Astrocyte (in vitro differentiated cells and primary cell): ENCODE results near the gene CAMK2B. TPM values are rescaled to one million over a fixed set of nuclear protein-coding genes. Genes with fewer than 3 reads are reported as not detected.

ENCODE experiments used
- DNase-seq: peaks from one replicate; pipeline ENCODE4 v3.0.0-alpha.2; 2010; ENCODE audit warnings: low read depth
- FAIRE-seq: peaks from 2 replicates; lab custom pipeline; 2011; peaks lifted over from hg19 to GRCh38; lab: Jason Lieb, UNC
- H2AFZ ChIP-seq: 2 replicates; pipeline ENCODE4 v1.6.0; 2012; ENCODE audit warnings: low read depth, low read length, inconsistent platforms
- H3K27ac ChIP-seq: 2 replicates; pipeline ENCODE4 v1.5.1; 2011; ENCODE audit warnings: low read depth, low read length, inconsistent platforms
- H3K27me3 ChIP-seq: 2 replicates; pipeline ENCODE4 v1.6.0; 2011; ENCODE audit warnings: low read length, inconsistent platforms; ENCODE audit not compliant: insufficient read depth
- H3K36me3 ChIP-seq: 2 replicates; pipeline ENCODE4 v1.5.1; 2011; ENCODE audit warnings: low read length, inconsistent platforms; ENCODE audit not compliant: insufficient read depth
- H3K4me1 ChIP-seq: 2 replicates; pipeline ENCODE4 v1.5.1; 2011; ENCODE audit warnings: low read length, inconsistent platforms; ENCODE audit not compliant: insufficient read depth
- H3K4me2 ChIP-seq: 2 replicates; pipeline ENCODE4 v1.6.0; 2012; ENCODE audit warnings: low read length, inconsistent platforms
- H3K4me3 ChIP-seq: 2 replicates; pipeline ENCODE4 v1.5.1; 2011; ENCODE audit warnings: low read depth, mild to moderate bottlenecking, low read length, inconsistent platforms; ENCODE audit not compliant: insufficient read depth
- H3K79me2 ChIP-seq: 2 replicates; pipeline ENCODE4 v1.6.0; 2012; ENCODE audit warnings: mild to moderate bottlenecking, low read length, inconsistent platforms; ENCODE audit not compliant: insufficient read depth
- H3K9ac ChIP-seq: 2 replicates; pipeline ENCODE4 v1.6.0; 2012; ENCODE audit warnings: mild to moderate bottlenecking, low read length, inconsistent platforms
- H3K9me3 ChIP-seq: 2 replicates; pipeline ENCODE4 v1.5.1; 2012; ENCODE audit warnings: low read depth, mild to moderate bottlenecking, low read length, inconsistent platforms; ENCODE audit not compliant: insufficient read depth
- H4K20me1 ChIP-seq: 2 replicates; pipeline ENCODE4 v1.6.0; 2012; ENCODE audit warnings: low read length, inconsistent platforms; ENCODE audit not compliant: insufficient read depth
- H3K27ac Mint-ChIP-seq: one replicate; pipeline ENCODE4 v1.8.0; 2021; ENCODE audit warnings: mild to moderate bottlenecking, mixed read lengths; ENCODE audit not compliant: unreplicated experiment
- H3K27me3 Mint-ChIP-seq: one replicate; pipeline ENCODE4 v1.8.0; 2021; ENCODE audit warnings: low read depth, mixed read lengths; ENCODE audit not compliant: unreplicated experiment
- H3K36me3 Mint-ChIP-seq: one replicate; pipeline ENCODE4 v1.8.0; 2021; ENCODE audit warnings: low read depth, mixed read lengths; ENCODE audit not compliant: unreplicated experiment
- H3K4me1 Mint-ChIP-seq: one replicate; pipeline ENCODE4 v1.8.0; 2021; ENCODE audit warnings: low read depth, mixed read lengths; ENCODE audit not compliant: unreplicated experiment
- H3K4me3 Mint-ChIP-seq: one replicate; pipeline ENCODE4 v1.8.0; 2021; ENCODE audit warnings: mild to moderate bottlenecking, moderate library complexity, mixed read lengths; ENCODE audit not compliant: unreplicated experiment
- H3K9me3 Mint-ChIP-seq: one replicate; pipeline ENCODE4 v1.8.0; 2021; ENCODE audit warnings: mild to moderate bottlenecking, mixed read lengths; ENCODE audit not compliant: unreplicated experiment
- CTCF ChIP-seq: IDR thresholded peaks from 2 replicates; pipeline ENCODE4 v1.5.1; 2011; ENCODE audit warnings: low read depth, mild to moderate bottlenecking, inconsistent platforms, low read length, moderate library complexity; ENCODE audit not compliant: insufficient read depth
- EZH2 ChIP-seq: IDR thresholded peaks from 2 replicates; pipeline ENCODE4 v1.6.1; 2012; ENCODE audit warnings: mild to moderate bottlenecking, low read length, inconsistent platforms; ENCODE audit not compliant: insufficient read depth
- total RNA-seq: library from RNA; stranded (reverse); gene quantifications from 2 replicates; pipeline ENCODE4 v1.2.1, GENCODE V29; 2021

CAMK2B gene
- total RNA-seq, 1 donor from 2014 or later, result 0.18 TPM

GRCh38 chr7:44266526-44266925, 58.9 kb downstream of the CAMK2B start:
- H3K36me3 Mint-ChIP-seq, result no peaks in the 10 kb centered on the region
- Histone ChIP-seq H4K20me1 (no peaks in the 10 kb centered on the region), H3K27ac (no peak overlapping the region), H3K27me3 (peaks cover 38% of the 10 kb centered on the region), H2AFZ (no peak overlapping the region), H3K4me3 (no peak overlapping the region), H3K9me3 (no peaks in the 10 kb centered on the region), H3K4me1 (no peaks in the 10 kb centered on the region), H3K79me2 (no peaks in the 10 kb centered on the region), H3K9ac (no peak overlapping the region), H3K36me3 (no peaks in the 10 kb centered on the region), H3K4me2 (no peak overlapping the region)
- H3K9me3 Mint-ChIP-seq, result no peaks in the 10 kb centered on the region
- H3K4me3 Mint-ChIP-seq, result no peak overlapping the region
- TF ChIP-seq CTCF (no peak), EZH2 (no peak)
- DNase-seq, result no peak
- peaks cover 1% of the 10 kb centered on the region for H3K4me1 Mint-ChIP-seq
- H3K27ac Mint-ChIP-seq, result no peak overlapping the region
- H3K27me3 Mint-ChIP-seq, result peaks cover 49% of the 10 kb centered on the region
- FAIRE-seq, result no peak

- H3K4me2 ChIP-seq, result no peak overlapping the region
- Mint-ChIP-seq H3K27me3 (peaks cover 50% of the 10 kb centered on the region), H3K4me1 (peaks cover 1% of the 10 kb centered on the region), H3K9me3 (no peaks in the 10 kb centered on the region), H3K27ac (no peak overlapping the region), H3K36me3 (no peaks in the 10 kb centered on the region), H3K4me3 (no peak overlapping the region)
- no peaks in the 10 kb centered on the region for H4K20me1 ChIP-seq
- peaks cover 38% of the 10 kb centered on the region for H3K27me3 ChIP-seq
- H3K27ac ChIP-seq, result no peak overlapping the region
- no peak overlapping the region for H2AFZ ChIP-seq
- no peak overlapping the region for H3K4me3 ChIP-seq
- no peaks in the 10 kb centered on the region for H3K79me2 ChIP-seq
- H3K4me1 ChIP-seq, result no peaks in the 10 kb centered on the region
- H3K9ac ChIP-seq, result no peak overlapping the region
- DNase-seq, result no peak
- no peaks in the 10 kb centered on the region for H3K9me3 ChIP-seq
- TF ChIP-seq CTCF (no peak), EZH2 (no peak)
- no peak for FAIRE-seq
- H3K36me3 ChIP-seq, result no peaks in the 10 kb centered on the region
These were observed 59.7 kb downstream of the CAMK2B start for GRCh38 chr7:44265728-44266127.

- TF ChIP-seq EZH2 (no peak), CTCF (no peak)
- Mint-ChIP-seq H3K27ac (no peak overlapping the region), H3K27me3 (peaks cover 55% of the 10 kb centered on the region), H3K9me3 (no peaks in the 10 kb centered on the region), H3K4me3 (no peak overlapping the region), H3K36me3 (no peaks in the 10 kb centered on the region), H3K4me1 (peaks cover 6% of the 10 kb centered on the region)
- H3K79me2 ChIP-seq, result no peaks in the 10 kb centered on the region
- no peaks in the 10 kb centered on the region for H3K9me3 ChIP-seq
- DNase-seq (no peak), FAIRE-seq (no peak)
- H3K4me2 ChIP-seq, result no peak overlapping the region
- H3K27me3 ChIP-seq, result peaks cover 38% of the 10 kb centered on the region
- no peak overlapping the region for H3K4me3 ChIP-seq
- H3K36me3 ChIP-seq, result no peaks in the 10 kb centered on the region
- H3K27ac ChIP-seq, result no peak overlapping the region
- H2AFZ ChIP-seq, result no peak overlapping the region
- H3K4me1 ChIP-seq, result peaks cover 8% of the 10 kb centered on the region
- H4K20me1 ChIP-seq, result no peaks in the 10 kb centered on the region
- no peak overlapping the region for H3K9ac ChIP-seq
These were observed 61.0 kb downstream of the CAMK2B start for GRCh38 chr7:44264221-44264931.
